ENCODE data around the gene NRG3. TPM values are rescaled to one million over a fixed set of nuclear protein-coding genes. Genes with fewer than 3 reads are reported as not detected.

Gene NRG3
- total RNA-seq, 2 donors from 2014 or later: 1.7 to 2.3 TPM

DNA sequence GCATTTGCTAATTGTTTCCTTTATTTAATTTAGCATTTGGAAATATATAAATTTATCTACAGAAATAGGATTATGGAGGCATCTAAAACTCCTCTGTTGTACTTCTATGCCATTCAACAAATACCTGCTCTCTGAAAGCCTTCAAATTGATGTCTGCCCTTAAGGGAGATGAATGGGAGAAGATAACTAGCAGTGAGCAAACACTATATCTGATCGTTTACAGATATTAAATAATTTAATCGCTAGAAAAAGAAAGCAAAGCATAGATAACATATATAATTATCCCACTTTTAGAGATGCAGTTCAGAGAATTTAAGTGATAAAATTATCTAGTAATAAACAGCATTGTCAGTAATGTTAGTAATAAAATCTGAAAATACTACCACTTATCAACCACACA is 524.9 kb downstream of the NRG3 start:
- H3K9me3 ChIP-seq (ENCODE audit: control insufficient read depth, low read length): no peaks in the 10 kb centered on the region
- H3K27ac Mint-ChIP-seq: no peak overlapping the region
- H3K27me3 ChIP-seq (ENCODE audit: control insufficient read depth, insufficient read depth, low read length, poor library complexity, severe bottlenecking): no peaks in the 10 kb centered on the region
- peaks cover 35% of the 10 kb centered on the region for H3K4me1 Mint-ChIP-seq
- no peaks in the 10 kb centered on the region for H3K27me3 Mint-ChIP-seq (ENCODE audit: insufficient read depth)
- peaks cover 24% of the 10 kb centered on the region for H3K4me1 ChIP-seq (ENCODE audit: control insufficient read depth, insufficient read depth, low read length)
- no peak overlapping the region for H3K4me3 ChIP-seq (ENCODE audit: low read length)
- no peak overlapping the region for H3K9ac ChIP-seq (ENCODE audit: extremely low read depth, low read length, poor library complexity, severe bottlenecking)
- no peak overlapping the region for H3K27ac ChIP-seq (ENCODE audit: low read depth, low read length)
- no CpG with 5 or more reads among the region's 2 CpGs for WGBS, 2 experiments (ENCODE audit: insufficient coverage in 1 of 2, insufficient read length in 1 of 2)
- TF ChIP-seq, protein P1, sequence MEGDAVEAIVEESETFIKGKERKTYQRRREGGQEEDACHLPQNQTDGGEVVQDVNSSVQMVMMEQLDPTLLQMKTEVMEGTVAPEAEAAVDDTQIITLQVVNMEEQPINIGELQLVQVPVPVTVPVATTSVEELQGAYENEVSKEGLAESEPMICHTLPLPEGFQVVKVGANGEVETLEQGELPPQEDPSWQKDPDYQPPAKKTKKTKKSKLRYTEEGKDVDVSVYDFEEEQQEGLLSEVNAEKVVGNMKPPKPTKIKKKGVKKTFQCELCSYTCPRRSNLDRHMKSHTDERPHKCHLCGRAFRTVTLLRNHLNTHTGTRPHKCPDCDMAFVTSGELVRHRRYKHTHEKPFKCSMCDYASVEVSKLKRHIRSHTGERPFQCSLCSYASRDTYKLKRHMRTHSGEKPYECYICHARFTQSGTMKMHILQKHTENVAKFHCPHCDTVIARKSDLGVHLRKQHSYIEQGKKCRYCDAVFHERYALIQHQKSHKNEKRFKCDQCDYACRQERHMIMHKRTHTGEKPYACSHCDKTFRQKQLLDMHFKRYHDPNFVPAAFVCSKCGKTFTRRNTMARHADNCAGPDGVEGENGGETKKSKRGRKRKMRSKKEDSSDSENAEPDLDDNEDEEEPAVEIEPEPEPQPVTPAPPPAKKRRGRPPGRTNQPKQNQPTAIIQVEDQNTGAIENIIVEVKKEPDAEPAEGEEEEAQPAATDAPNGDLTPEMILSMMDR (conservative IDR thresholded peaks at IDR 0.05): no peak
- no peaks in the 10 kb centered on the region for H3K9me3 Mint-ChIP-seq
- no peak for DNase-seq
- H3K36me3 Mint-ChIP-seq (ENCODE audit: low read depth): no peaks in the 10 kb centered on the region
- H3K36me3 ChIP-seq (ENCODE audit: control insufficient read depth, insufficient read depth, low read length): no peaks in the 10 kb centered on the region
- no peak overlapping the region for H3K4me3 Mint-ChIP-seq

GRCh38 chr10:82400841-82401240 is 525.8 kb downstream of the NRG3 start:
- no peaks in the 10 kb centered on the region for H3K9me3 Mint-ChIP-seq
- WGBS, 2 experiments (ENCODE audit: insufficient coverage in 1 of 2, insufficient read length in 1 of 2): 100% methylated on average over 1 of the region's 1 CpG; no CpG with 5 or more reads in 1 of the 2 experiments
- TF ChIP-seq, protein P1 (conservative IDR thresholded peaks at IDR 0.05): no peak

DNA sequence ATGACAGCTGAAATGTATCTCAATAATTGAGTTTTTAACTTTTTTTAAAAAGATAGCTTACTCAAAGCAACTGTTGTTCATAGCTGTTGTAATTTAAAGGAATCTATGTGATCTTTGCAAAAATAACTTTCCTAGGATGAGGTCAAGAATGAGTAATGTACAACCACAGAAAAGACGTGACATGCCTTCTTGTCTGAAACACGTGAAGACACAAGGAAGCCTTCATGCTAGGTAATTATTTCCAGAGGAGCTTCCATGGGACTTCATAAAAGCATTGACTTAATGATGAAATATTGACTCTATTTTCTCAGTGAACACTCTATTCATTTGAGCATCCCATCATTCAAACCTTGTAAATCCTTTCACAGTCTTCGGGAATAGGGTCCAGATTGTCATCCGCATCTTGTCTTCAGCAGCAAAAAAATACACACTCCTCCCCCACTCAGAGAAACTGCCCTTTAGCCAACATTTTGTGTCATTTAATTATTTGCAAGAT is 528.0 kb downstream of the NRG3 start:
- H3K27ac Mint-ChIP-seq: no peak overlapping the region
- WGBS, 2 experiments (ENCODE audit: insufficient coverage in 1 of 2, insufficient read length in 1 of 2): 92 to 96% methylated on average over 3 to 4 of the region's 4 CpGs
- Histone ChIP-seq H3K9ac (ENCODE audit: extremely low read depth, low read length, poor library complexity, severe bottlenecking) (no peak overlapping the region), H3K4me3 (ENCODE audit: low read length) (no peak overlapping the region), H3K27me3 (ENCODE audit: control insufficient read depth, insufficient read depth, low read length, poor library complexity, severe bottlenecking) (no peaks in the 10 kb centered on the region), H3K27ac (ENCODE audit: low read depth, low read length) (no peak overlapping the region), H3K9me3 (ENCODE audit: control insufficient read depth, low read length) (no peaks in the 10 kb centered on the region), H3K4me1 (ENCODE audit: control insufficient read depth, insufficient read depth, low read length) (peaks cover 15% of the 10 kb centered on the region), H3K36me3 (ENCODE audit: control insufficient read depth, insufficient read depth, low read length) (no peaks in the 10 kb centered on the region)
- H3K4me1 Mint-ChIP-seq: peaks cover 15% of the 10 kb centered on the region
- H3K27me3 Mint-ChIP-seq (ENCODE audit: insufficient read depth): no peaks in the 10 kb centered on the region
- no peaks in the 10 kb centered on the region for H3K9me3 Mint-ChIP-seq
- H3K4me3 Mint-ChIP-seq: no peak overlapping the region
- no peaks in the 10 kb centered on the region for H3K36me3 Mint-ChIP-seq (ENCODE audit: low read depth)
- TF ChIP-seq, protein P1 (conservative IDR thresholded peaks at IDR 0.05): no peak
- no peak for DNase-seq

More at GRCh38 chr10:82400841-82401240, 525.8 kb downstream of the NRG3 start:
- peaks cover 24% of the 10 kb centered on the region for H3K4me1 ChIP-seq (ENCODE audit: control insufficient read depth, insufficient read depth, low read length)
- H3K4me3 ChIP-seq (ENCODE audit: low read length): no peak overlapping the region
- Mint-ChIP-seq H3K27me3 (ENCODE audit: insufficient read depth) (no peaks in the 10 kb centered on the region), H3K27ac (no peak overlapping the region), H3K4me1 (peaks cover 35% of the 10 kb centered on the region), H3K36me3 (ENCODE audit: low read depth) (no peaks in the 10 kb centered on the region), H3K4me3 (no peak overlapping the region)
- H3K27ac ChIP-seq (ENCODE audit: low read depth, low read length): no peak overlapping the region
- H3K36me3 ChIP-seq (ENCODE audit: control insufficient read depth, insufficient read depth, low read length): no peaks in the 10 kb centered on the region
- no peaks in the 10 kb centered on the region for H3K27me3 ChIP-seq (ENCODE audit: control insufficient read depth, insufficient read depth, low read length, poor library complexity, severe bottlenecking)
- no peaks in the 10 kb centered on the region for H3K9me3 ChIP-seq (ENCODE audit: control insufficient read depth, low read length)
- no peak for DNase-seq
- no peak overlapping the region for H3K9ac ChIP-seq (ENCODE audit: extremely low read depth, low read length, poor library complexity, severe bottlenecking)

Measured in endodermal cell (in vitro differentiated cells).